SJSA1 (cell line): ENCODE measurements around the gene COX19. TPM values are rescaled to one million over a fixed set of nuclear protein-coding genes. Genes with fewer than 3 reads are reported as not detected.
"Not testable (repeated sequence)": the region's sequence is repeated elsewhere in the genome, so short reads cannot be mapped to it uniquely, and the experiment has no call there.

ENCODE experiments used
- DNase-seq, 2 experiments: peaks; one replicate each; pipeline ENCODE4 v3.0.0-alpha.2; 2015 to 2020; ENCODE audit warnings: low spot score in 2 of 2, low read depth in 1 of 2
- H3K27ac ChIP-seq: fragments of 250-450 bp; sonication (Bioruptor Pico); 2 replicates; pipeline ENCODE4 v1.5.1; 2020; ENCODE audit warnings: mild to moderate bottlenecking, moderate library complexity
- H3K27me3 ChIP-seq: fragments of 250-450 bp; sonication (Bioruptor Pico); replicated peaks from 2 replicates; pipeline ENCODE4 v1.5.1; 2020; ENCODE audit warnings: mild to moderate bottlenecking, moderate library complexity
- H3K36me3 ChIP-seq: fragments of 250-450 bp; sonication (Bioruptor Pico); 2 replicates; pipeline ENCODE4 v1.5.1; 2020; ENCODE audit warnings: mild to moderate bottlenecking
- H3K4me1 ChIP-seq: fragments of 250-450 bp; sonication (Bioruptor Pico); replicated peaks from 2 replicates; pipeline ENCODE4 v1.6.1; 2021; ENCODE audit warnings: mild to moderate bottlenecking
- H3K4me3 ChIP-seq: fragments of 250-450 bp; sonication (Bioruptor Pico); 2 replicates; pipeline ENCODE4 v1.5.1; 2020; ENCODE audit warnings: mild to moderate bottlenecking
- H3K9me3 ChIP-seq: fragments of 250-450 bp; sonication (Bioruptor Pico); replicated peaks from 2 replicates; pipeline ENCODE4 v1.5.1; 2020; ENCODE audit warnings: mild to moderate bottlenecking
- total RNA-seq: library from RNA; depleted of rRNA; stranded (reverse); fragments of >200 nt; shearing (Covaris generic); gene quantifications from 2 replicates; pipeline ENCODE4 v1.2.3, GENCODE V29; 2014

The COX19 gene
- total RNA-seq, 1 experiment from 2014 or later, result 8.4 TPM

DNA sequence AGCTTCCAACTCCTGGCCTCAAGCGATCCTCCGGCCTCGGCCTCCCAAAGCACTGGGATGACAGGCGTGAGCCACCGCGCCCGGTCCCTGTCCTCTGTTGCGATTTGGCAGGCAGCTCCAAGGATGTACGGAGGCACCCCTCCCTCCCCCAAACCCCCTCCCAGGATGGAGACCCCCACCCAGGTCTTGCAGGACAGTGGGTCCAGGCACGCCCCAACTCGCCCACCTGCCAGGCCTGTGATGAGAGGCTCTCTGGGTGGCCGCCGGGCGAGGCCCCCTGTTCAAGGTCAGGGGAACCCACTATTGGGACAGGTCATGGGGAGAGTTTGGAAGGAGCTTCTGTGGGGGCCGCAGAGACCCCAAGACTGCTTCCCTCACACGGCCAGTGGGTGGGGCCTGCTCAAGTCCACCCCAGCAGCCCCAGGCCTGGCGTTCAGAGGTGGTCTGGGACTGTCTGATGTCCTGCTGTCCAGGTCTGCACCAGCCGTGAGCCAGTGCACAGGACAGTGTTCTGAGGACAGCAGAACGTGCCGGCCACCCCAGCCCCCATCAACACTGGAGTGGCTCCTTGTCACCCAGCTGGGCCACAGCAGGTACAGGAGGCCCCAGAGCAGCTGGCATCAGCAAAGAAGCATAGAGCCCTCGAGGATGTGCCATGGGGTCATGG lies 23.3 kb downstream of the COX19 start:
- H3K36me3 ChIP-seq, result no peaks in the 10 kb centered on the region
- DNase-seq, result no peak
- no peaks in the 10 kb centered on the region for H3K9me3 ChIP-seq
- H3K4me3 ChIP-seq, result no peak overlapping the region
- H3K27me3 ChIP-seq, result peaks cover 34% of the 10 kb centered on the region
- H3K27ac ChIP-seq, result no peak overlapping the region
- H3K4me1 ChIP-seq, result peaks cover 4% of the 10 kb centered on the region; the same call in 1 of the 2 replicates

DNA sequence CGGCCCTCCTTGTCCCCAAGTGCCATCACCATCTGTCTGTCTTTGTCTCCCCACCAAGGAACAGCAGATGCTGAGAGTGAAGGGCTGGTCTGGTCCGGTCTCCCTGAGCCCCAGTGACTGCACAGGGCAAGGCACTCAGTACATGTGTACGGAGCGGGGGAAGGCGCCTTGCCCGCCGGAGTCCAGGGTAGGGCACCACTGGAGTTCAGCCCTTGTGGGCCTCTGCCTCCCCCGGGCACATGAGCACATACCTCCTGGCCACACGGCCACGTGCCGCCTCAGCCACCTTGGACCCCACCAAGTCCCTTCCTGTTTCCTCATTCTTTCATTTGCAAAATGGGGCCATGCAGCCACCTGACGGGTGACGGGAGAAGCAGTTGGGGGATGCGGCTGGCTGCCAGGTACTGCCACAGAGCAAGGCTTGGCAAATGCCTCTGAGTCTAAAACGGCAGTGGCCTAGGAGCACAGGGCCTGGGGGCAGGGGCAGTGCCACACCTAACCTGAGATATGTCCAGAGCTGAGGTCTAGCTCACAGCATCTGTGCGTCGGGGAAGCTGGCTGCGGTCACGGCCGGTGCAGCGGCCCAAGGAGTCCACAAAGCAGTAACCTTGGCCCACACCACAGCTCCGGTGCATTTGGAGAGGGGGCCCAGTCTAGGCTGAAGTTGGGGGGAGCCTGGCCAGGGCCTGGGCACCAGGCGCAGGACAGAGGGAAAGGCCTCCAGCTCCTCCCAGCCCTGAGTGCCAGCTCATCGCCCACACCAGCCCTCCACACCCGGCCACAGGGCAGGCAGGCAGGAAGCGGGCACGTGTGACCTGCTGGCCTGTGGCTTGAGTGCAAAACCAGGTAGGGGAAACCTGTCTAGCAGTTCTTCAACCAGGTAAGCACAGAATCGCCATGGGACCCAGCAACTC lies 26.1 kb downstream of the COX19 start:
- Histone ChIP-seq H3K27me3 (peaks cover 18% of the 10 kb centered on the region), H3K4me3 (no peak overlapping the region), H3K9me3 (no peaks in the 10 kb centered on the region), H3K36me3 (no peaks in the 10 kb centered on the region), H3K27ac (no peak overlapping the region), H3K4me1 (peaks cover 4% of the 10 kb centered on the region; the same call in 1 of the 2 replicates)
- DNase-seq, result no peak

DNA sequence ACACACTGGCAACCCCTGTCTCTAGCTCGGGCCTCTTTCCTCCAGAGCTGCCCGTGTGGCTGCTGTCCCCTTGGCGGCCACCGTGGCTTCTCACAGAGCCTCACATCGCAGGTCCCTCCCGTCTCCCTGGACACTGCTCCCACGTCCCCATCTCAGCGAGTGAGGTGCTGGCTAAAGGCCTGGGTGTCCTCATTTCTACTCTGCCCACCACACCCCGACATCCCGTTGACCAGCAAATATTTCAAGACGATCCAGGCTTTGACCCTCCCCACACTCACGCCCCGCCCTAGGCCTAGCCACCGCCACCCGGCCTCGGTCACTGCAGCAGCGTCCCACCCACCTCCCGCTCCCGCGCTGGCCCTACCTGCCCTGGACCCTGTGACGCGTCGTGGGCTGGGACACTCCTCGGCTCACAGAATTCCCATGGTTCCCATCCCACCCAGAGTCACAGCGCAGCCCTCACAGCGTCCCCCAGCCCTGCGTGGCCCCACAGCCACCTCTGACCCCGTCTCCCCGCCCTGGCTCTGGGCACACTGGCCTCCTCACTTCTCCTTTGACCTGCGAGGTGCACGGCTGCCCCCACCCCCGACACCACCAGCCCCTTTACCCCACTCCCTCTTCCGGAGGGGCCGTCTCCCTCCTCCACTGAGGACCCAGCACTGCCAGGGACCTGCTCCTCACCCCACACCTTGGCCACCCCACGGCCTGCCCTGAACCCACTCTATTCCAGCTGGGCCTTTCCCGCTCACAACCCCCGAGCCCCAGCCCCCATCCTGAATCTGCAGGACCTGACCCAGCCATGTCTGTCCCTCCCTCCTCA lies 27.7 kb downstream of the COX19 start:
- Histone ChIP-seq H3K4me1 (no peaks in the 10 kb centered on the region), H3K9me3 (no peaks in the 10 kb centered on the region), H3K36me3 (no peaks in the 10 kb centered on the region), H3K27me3 (peaks cover 5% of the 10 kb centered on the region; the same call in 1 of the 2 replicates), H3K4me3 (no peak overlapping the region), H3K27ac (no peak overlapping the region)
- DNase-seq, result no peak

DNA sequence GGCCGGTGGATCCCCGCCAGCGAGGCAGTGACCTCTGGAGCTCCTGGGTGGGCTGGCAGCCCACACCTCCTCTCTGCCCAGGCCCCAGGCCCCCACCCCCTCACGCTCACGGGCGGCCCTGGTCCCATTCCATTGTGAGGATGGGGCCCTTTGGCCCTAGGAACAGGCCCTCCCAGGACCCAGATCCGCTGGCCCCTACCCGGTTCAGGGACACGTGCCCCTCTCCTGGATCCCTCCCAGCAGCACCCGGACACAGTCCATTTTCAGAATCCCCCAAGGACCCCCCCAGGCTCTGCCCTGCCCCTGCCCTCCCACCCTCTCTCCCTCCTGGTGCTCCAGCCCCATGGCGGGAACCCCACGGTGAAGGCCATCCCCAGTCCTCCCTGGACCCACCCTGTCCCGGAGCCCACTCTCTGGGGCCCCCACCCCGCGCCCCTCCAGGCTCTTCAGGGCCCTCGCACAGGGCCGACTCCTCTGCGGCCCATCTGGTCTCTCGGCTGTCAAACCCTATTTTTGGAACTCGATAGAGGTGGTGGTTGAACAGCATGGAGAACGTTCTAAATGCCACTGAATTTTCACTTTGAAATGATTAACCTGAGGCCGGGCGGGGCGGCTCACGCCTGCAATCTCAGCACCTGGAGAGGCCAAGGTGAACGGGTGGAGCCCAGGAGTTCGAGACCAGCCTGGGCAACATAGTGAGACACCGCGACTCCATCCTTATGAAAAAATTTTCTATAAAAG lies 28.9 kb downstream of the COX19 start:
- no peaks in the 10 kb centered on the region for H3K4me1 ChIP-seq
- peaks cover 6% of the 10 kb centered on the region; the same call in 1 of the 2 replicates for H3K27me3 ChIP-seq
- H3K4me3 ChIP-seq, result no peak overlapping the region
- H3K36me3 ChIP-seq, result no peaks in the 10 kb centered on the region
- no peak for DNase-seq
- no peak overlapping the region for H3K27ac ChIP-seq
- H3K9me3 ChIP-seq, result no peaks in the 10 kb centered on the region

DNA sequence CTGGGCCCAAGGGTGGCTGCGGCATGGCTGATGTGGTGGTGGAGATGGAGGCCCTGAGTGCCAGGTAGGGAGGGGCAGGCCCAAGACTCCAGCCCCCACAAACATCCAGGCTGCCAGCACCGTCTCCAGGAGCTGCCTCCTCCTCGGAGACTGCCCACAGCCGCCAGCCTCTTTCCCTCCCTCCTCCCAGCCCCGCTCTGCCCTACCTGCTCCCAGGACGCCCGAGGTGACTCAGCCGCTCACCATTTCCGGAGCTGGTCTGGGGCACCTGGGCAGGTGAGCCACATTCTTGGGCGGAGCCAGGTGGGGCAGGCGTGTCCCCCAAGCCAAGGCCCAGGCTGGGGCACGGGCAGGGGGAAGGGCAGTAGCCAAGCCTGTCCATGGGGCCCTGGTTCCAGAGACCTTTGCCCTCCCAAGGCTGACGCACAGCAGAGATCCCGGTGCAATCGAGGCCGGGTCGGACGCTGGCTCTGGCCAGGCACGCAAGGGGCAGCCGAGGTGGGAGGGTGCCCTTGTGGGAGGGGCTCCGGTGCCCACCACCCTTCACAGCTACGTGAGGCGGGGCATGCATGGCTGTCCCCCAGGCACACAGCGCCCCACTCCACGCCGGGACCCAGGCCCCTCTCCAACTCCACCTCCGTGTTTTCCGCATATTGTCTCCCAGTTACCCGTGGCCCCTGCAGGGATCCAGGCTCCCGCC lies 29.6 kb downstream of the COX19 start:
- Histone ChIP-seq H3K9me3 (no peaks in the 10 kb centered on the region), H3K27ac (no peak overlapping the region), H3K4me3 (no peak overlapping the region), H3K36me3 (no peaks in the 10 kb centered on the region), H3K27me3 (peaks cover 7% of the 10 kb centered on the region; the same call in 1 of the 2 replicates), H3K4me1 (no peaks in the 10 kb centered on the region)
- DNase-seq, result no peak

DNA sequence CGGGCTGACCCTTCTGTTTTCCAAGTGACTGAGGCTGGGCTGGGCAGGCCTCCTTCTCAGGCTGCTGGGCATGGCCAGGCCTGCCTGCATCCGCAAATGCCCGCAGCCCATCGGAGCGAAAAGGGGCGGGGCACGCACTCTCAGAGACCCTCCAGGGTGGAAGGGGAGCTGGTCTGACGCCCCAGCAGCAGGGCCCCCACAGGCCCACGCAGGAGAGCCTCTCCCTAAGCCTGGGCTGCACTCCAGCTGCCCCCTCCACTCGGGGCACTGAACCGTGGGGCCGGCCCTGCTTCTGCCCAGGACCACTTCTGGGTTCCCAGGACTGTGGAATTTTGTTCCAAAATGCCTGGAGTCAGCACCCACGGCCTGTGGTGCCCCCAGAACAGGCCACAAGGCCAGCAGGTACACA lies 30.2 kb downstream of the COX19 start:
- Histone ChIP-seq H3K4me3 (no peak overlapping the region), H3K9me3 (no peaks in the 10 kb centered on the region), H3K36me3 (no peaks in the 10 kb centered on the region), H3K27ac (no peak overlapping the region), H3K4me1 (no peaks in the 10 kb centered on the region), H3K27me3 (peaks cover 7% of the 10 kb centered on the region; the same call in 1 of the 2 replicates)
- no peak for DNase-seq

DNA sequence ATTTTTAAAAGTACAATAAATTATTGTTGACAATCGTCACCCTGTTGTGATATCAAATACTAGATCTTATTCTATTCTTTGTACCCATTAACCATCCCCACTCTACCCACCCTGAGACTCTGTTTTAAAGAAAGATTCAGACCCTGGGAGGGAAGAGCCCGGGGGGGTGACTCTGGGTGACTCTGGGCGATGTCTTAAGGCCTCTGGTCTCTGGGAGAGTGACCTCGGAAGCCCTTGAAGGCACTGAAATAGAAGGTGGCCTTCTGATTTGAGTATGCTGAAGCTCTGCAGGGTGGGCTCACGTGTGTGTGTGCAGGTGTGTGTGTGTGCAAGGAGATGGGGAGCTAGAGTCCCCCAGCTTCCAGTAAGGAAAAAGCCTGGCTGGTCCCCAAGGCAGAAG lies 30.6 kb downstream of the COX19 start:
- no peak overlapping the region for H3K4me3 ChIP-seq
- DNase-seq, result no peak
- H3K27me3 ChIP-seq, result peaks cover 7% of the 10 kb centered on the region; the same call in 1 of the 2 replicates
- no peaks in the 10 kb centered on the region for H3K9me3 ChIP-seq
- no peak overlapping the region for H3K27ac ChIP-seq
- no peaks in the 10 kb centered on the region for H3K4me1 ChIP-seq
- no peaks in the 10 kb centered on the region for H3K36me3 ChIP-seq

DNA sequence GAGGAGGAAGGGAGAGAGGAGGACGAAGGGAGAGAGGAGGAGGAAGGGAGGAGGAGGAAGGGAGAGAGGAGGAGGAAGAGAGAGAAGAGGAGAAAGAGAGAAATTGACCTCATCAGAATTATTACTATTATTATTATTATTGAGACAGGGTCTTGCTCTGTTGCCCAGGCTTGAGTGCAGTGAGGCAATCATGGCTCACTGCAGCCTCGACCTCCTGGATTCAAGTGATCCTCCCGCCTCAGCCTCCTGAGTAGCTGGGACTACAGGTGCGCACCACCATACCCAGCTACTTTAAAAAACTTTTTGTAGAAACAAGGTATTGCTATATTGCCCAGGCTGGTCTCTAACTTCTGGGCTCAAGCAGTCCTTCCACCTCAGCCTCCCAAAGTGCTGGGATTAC lies 31.6 kb downstream of the COX19 start:
- H3K36me3 ChIP-seq, DNase-seq, H3K4me1 ChIP-seq, H3K9me3 ChIP-seq, H3K27ac ChIP-seq, H3K27me3 ChIP-seq, H3K4me3 ChIP-seq: not testable (repeated sequence)

DNA sequence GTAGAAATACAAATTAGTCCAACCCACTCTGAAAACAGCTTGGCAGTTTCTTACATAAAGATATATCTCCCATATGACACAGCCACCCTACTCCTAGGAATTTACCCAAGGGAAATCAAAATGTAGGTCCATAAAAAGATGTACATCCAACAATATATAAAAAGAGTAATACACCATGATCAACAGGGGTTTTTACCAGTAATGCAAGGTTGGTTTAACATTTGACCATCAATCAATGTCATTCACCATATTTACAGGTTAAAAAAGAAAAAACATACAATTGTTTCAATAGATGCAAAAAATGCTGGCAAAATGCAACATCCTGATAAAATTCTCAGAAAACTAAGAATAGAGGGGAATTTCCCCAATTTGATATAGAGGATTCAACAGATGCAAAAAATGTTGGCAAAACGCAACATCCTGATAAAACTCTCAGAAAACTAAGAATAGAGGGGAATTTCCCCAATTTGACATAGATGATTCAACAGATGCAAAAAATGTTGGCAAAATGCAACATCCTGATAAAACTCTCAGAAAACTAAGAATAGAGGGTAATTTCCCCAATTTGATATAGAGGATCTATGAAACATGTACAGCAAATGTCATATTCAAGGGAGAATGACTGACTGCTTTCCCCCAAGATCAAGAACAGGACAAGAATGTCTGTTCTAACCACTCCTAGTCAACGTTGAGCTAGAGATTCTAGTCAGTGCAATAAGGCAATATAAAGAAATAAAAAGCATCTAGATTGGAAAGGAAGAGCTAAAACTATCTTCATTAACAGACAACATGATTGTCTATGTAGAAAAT lies 34.5 kb downstream of the COX19 start:
- Histone ChIP-seq H3K27me3 (peaks cover 7% of the 10 kb centered on the region; the same call in 1 of the 2 replicates), H3K4me1 (no peaks in the 10 kb centered on the region), H3K4me3 (no peak overlapping the region), H3K36me3 (no peaks in the 10 kb centered on the region), H3K9me3 (no peaks in the 10 kb centered on the region), H3K27ac (no peak overlapping the region)
- no peak for DNase-seq

DNA sequence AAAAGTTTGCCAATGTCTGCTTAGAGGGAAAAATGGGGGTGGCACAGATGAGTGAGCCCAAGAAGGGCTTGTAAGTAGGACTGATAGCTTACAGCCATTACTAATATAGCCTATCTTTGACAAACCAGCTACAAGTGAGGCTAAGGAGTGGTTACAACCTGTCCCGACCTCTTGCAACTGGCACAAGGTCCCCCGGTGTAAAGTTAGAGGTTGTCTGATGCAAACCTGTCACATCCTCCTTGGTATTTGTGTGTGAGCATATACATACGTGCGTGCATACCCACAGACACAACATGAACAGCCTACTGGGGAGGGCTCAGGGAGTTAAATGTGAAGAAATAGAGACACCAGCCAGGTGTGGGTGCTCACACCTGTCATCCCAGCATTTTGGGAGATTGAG lies 35.5 kb downstream of the COX19 start:
- no peak for DNase-seq
- H3K4me3 ChIP-seq, result no peak overlapping the region
- H3K36me3 ChIP-seq, result no peaks in the 10 kb centered on the region
- no peaks in the 10 kb centered on the region for H3K4me1 ChIP-seq
- H3K9me3 ChIP-seq, result no peaks in the 10 kb centered on the region
- H3K27ac ChIP-seq, result no peak overlapping the region
- peaks cover 7% of the 10 kb centered on the region; the same call in 1 of the 2 replicates for H3K27me3 ChIP-seq

DNA sequence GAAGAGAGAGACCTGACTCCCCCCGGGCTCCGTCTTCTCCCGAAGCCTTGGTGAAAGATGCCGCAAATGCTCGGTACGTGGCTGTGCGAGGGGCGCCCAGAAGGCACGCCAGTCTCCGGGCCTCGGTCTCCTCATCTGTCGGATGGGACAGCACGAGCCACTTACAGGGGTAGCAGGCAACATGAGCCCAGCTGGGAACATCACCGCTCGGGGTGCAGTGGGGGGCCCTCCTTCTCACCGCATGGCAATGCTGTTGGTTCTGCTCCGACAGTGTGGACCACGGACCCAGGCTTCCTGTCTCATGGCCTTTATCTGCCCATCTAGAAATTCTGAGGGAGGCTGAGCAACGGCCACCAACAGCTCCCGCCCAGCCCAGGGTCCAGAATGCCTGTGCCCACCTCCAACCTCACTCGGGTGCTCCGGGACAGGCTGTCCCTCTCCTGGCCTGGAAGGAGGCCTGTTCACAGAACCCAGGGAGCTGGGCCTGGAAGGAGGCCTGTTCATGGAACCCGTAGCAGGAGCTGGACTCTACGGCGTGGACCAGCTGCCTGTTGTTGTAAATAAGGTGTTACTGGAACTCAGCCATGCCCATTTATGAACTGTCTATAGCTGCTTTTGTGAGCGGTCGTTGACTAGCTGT lies 36.7 kb downstream of the COX19 start:
- Histone ChIP-seq H3K27me3 (peaks cover 7% of the 10 kb centered on the region; the same call in 1 of the 2 replicates), H3K27ac (no peak overlapping the region), H3K36me3 (no peaks in the 10 kb centered on the region), H3K4me3 (no peak overlapping the region), H3K4me1 (no peaks in the 10 kb centered on the region), H3K9me3 (no peaks in the 10 kb centered on the region)
- DNase-seq, result no peak
